ENCODE measurements around the gene CENPL. TPM values are rescaled to one million over a fixed set of nuclear protein-coding genes. Genes with fewer than 3 reads are reported as not detected.

The CENPL gene
- total RNA-seq, 1 donor, result 8.0 TPM

GRCh38 chr1:173852105-173852504 lies 27.4 kb upstream of the CENPL start:
- no peak overlapping the region for H3K4me2 ChIP-seq (ENCODE audit: insufficient read depth, low read length)
- no peak overlapping the region for H3K27ac ChIP-seq (ENCODE audit: low read depth, low read length)
- TF ChIP-seq CTCF (IDR thresholded peaks at IDR 0.05; ENCODE audit: extremely low read depth, low read depth, low read length), result no peak
- H3K27me3 ChIP-seq (ENCODE audit: insufficient read depth, low read length), result no peaks in the 10 kb centered on the region
- peaks cover 11% of the 10 kb centered on the region for H3K4me1 ChIP-seq (ENCODE audit: insufficient read depth, low read length)
- no peaks in the 10 kb centered on the region for H3K9me3 ChIP-seq (ENCODE audit: low read depth, low read length)
- no peak for DNase-seq (ENCODE audit: insufficient read length, low spot score, missing footprints)
- no peaks in the 10 kb centered on the region for H3K79me2 ChIP-seq (ENCODE audit: insufficient read depth, low read length)
- no peak overlapping the region for H2AFZ ChIP-seq (ENCODE audit: low read length)
- H3K4me3 ChIP-seq (ENCODE audit: insufficient read depth, low read length), result no peak overlapping the region
- H4K20me1 ChIP-seq (ENCODE audit: insufficient read depth, low read length), result no peaks in the 10 kb centered on the region
- peaks cover 34% of the 10 kb centered on the region for H3K36me3 ChIP-seq (ENCODE audit: insufficient read depth, low read length)

GRCh38 chr1:173832748-173833147 lies 8.1 kb upstream of the CENPL start:
- H3K9me3 ChIP-seq (ENCODE audit: low read depth, low read length), result no peaks in the 10 kb centered on the region
- no peak overlapping the region for H2AFZ ChIP-seq (ENCODE audit: low read length)
- peaks cover 26% of the 10 kb centered on the region for H3K36me3 ChIP-seq (ENCODE audit: insufficient read depth, low read length)
- H3K4me3 ChIP-seq (ENCODE audit: insufficient read depth, low read length), result no peak overlapping the region
- H3K4me2 ChIP-seq (ENCODE audit: insufficient read depth, low read length), result no peak overlapping the region
- TF ChIP-seq CTCF (IDR thresholded peaks at IDR 0.05; ENCODE audit: extremely low read depth, low read depth, low read length), result no peak
- no peaks in the 10 kb centered on the region for H3K79me2 ChIP-seq (ENCODE audit: insufficient read depth, low read length)
- no peaks in the 10 kb centered on the region for H4K20me1 ChIP-seq (ENCODE audit: insufficient read depth, low read length)
- no peak for DNase-seq (ENCODE audit: insufficient read length, low spot score, missing footprints)
- H3K4me1 ChIP-seq (ENCODE audit: insufficient read depth, low read length), result no peaks in the 10 kb centered on the region
- H3K27me3 ChIP-seq (ENCODE audit: insufficient read depth, low read length), result no peaks in the 10 kb centered on the region
- H3K27ac ChIP-seq (ENCODE audit: low read depth, low read length), result no peak overlapping the region

- Histone ChIP-seq H3K36me3 (ENCODE audit: insufficient read depth, low read length) (peaks cover 3% of the 10 kb centered on the region), H3K79me2 (ENCODE audit: insufficient read depth, low read length) (peaks cover 15% of the 10 kb centered on the region), H3K4me2 (ENCODE audit: insufficient read depth, low read length) (no peak overlapping the region), H3K9me3 (ENCODE audit: low read depth, low read length) (no peaks in the 10 kb centered on the region), H2AFZ (ENCODE audit: low read length) (no peak overlapping the region), H3K4me1 (ENCODE audit: insufficient read depth, low read length) (peaks cover 12% of the 10 kb centered on the region), H4K20me1 (ENCODE audit: insufficient read depth, low read length) (no peaks in the 10 kb centered on the region), H3K27me3 (ENCODE audit: insufficient read depth, low read length) (no peaks in the 10 kb centered on the region), H3K4me3 (ENCODE audit: insufficient read depth, low read length) (no peak overlapping the region), H3K27ac (ENCODE audit: low read depth, low read length) (no peak overlapping the region)
- DNase-seq (ENCODE audit: insufficient read length, low spot score, missing footprints), result no peak
- TF ChIP-seq CTCF (IDR thresholded peaks at IDR 0.05; ENCODE audit: extremely low read depth, low read depth, low read length), result no peak
Measured at GRCh38 chr1:173827611-173828010, 2.9 kb upstream of the CENPL start.

GRCh38 chr1:173823781-173824314 lies 835 bp downstream of the CENPL start:
- Histone ChIP-seq H3K27me3 (ENCODE audit: insufficient read depth, low read length) (no peaks in the 10 kb centered on the region), H3K4me2 (ENCODE audit: insufficient read depth, low read length) (peak overlapping the region; percentile 95), H4K20me1 (ENCODE audit: insufficient read depth, low read length) (no peaks in the 10 kb centered on the region), H3K79me2 (ENCODE audit: insufficient read depth, low read length) (peaks cover 51% of the 10 kb centered on the region), H3K36me3 (ENCODE audit: insufficient read depth, low read length) (no peaks in the 10 kb centered on the region), H2AFZ (ENCODE audit: low read length) (peak overlapping the region; percentile 97), H3K9me3 (ENCODE audit: low read depth, low read length) (no peaks in the 10 kb centered on the region), H3K4me1 (ENCODE audit: insufficient read depth, low read length) (peaks cover 13% of the 10 kb centered on the region), H3K4me3 (ENCODE audit: insufficient read depth, low read length) (peak overlapping the region; percentile 91), H3K27ac (ENCODE audit: low read depth, low read length) (peak overlapping the region; percentile 94)
- peak; percentile 63 for DNase-seq (ENCODE audit: insufficient read length, low spot score, missing footprints)
- no peak for TF ChIP-seq CTCF (IDR thresholded peaks at IDR 0.05; ENCODE audit: extremely low read depth, low read depth, low read length)
